ENCODE results near the gene ACSF3. TPM values are rescaled to one million over a fixed set of nuclear protein-coding genes. Genes with fewer than 3 reads are reported as not detected.

The ACSF3 gene
- total and polyA plus RNA-seq, 2 donors (not counting 1 experiment from before 2014, with no cell fraction given): 45.2 to 113 TPM

GRCh38 chr16:89187032-89187769 is 93.5 kb downstream of the ACSF3 start:
- Histone ChIP-seq H3K9ac (ENCODE audit: low read length) (no peak overlapping the region), H3K27me3 (replicated peaks in 1 of 4; ENCODE audit: control extremely low read depth in 1 of 4, control insufficient read depth in 3 of 4, insufficient read depth in 4 of 4, low read length in 3 of 4) (peaks cover 0 to 3% (median 0%) of the 10 kb centered on the region in 4 experiments), H3K36me3 (replicated peaks in 1 of 2; ENCODE audit: control extremely low read depth in 1 of 2, control insufficient read depth in 1 of 2, extremely low read depth in 1 of 2, insufficient read depth in 2 of 2, low read length in 1 of 2) (no peaks in the 10 kb centered on the region), H3K4me2 (replicated peaks; ENCODE audit: low read depth, low read length, poor library complexity, severe bottlenecking) (no peak overlapping the region), H3K79me2 (ENCODE audit: control insufficient read depth, insufficient read depth, low read length) (no peaks in the 10 kb centered on the region), H3K9me3 (ENCODE audit: control extremely low read depth in 1 of 3, control insufficient read depth in 2 of 3, insufficient read depth in 1 of 3, low read length in 2 of 3) (peaks cover 0 to 16% (median 0%) of the 10 kb centered on the region in 3 donors), H3K27ac (ENCODE audit: low read length in 2 of 2) (no peak overlapping the region), H4K20me1 (ENCODE audit: control insufficient read depth, insufficient read depth, low read length, poor library complexity, severe bottlenecking) (no peaks in the 10 kb centered on the region), H2AFZ (ENCODE audit: insufficient read depth, low read depth, low read length, poor library complexity, severe bottlenecking) (no peak overlapping the region), H3K4me1 (ENCODE audit: control insufficient read depth in 2 of 2, insufficient read depth in 2 of 2, low read length in 2 of 2) (no peaks in the 10 kb centered on the region), H3K4me3 (ENCODE audit: control extremely low read depth in 1 of 5, extremely low read depth in 1 of 5, insufficient read depth in 1 of 5, low read depth in 2 of 5, low read length in 4 of 5) (no peak overlapping the region)
- peak; percentile 55 for ATAC-seq (ENCODE audit: low read depth)
- peak; percentile 66 for DNase-seq
- no peaks in the 10 kb centered on the region for H3K9me3 Mint-ChIP-seq (ENCODE audit: insufficient read depth)
- peak overlapping the region; percentile 84 for H3K27ac Mint-ChIP-seq
- POLR2A ChIA-PET: no interaction called here
- WGBS (ENCODE audit: insufficient coverage): 53% methylated on average over 18 of the region's 19 CpGs
- TF ChIP-seq EZH2 (IDR thresholded peaks at IDR 0.05; ENCODE audit: borderline replicate concordance, insufficient read depth, low read depth, low read length, poor library complexity, severe bottlenecking): no peak
- no peak for TF ChIP-seq CTCF (IDR thresholded peaks at IDR 0.05)
- H3K4me1 Mint-ChIP-seq: peaks cover 3% of the 10 kb centered on the region
- CTCF ChIA-PET: no interaction called here
- intact Hi-C loops (cut with micrococcal nuclease): no loop called here
- no peak overlapping the region for H3K4me3 Mint-ChIP-seq
- H3K27me3 Mint-ChIP-seq: no peaks in the 10 kb centered on the region

GRCh38 chr16:89187770-89188392 is 94.2 kb downstream of the ACSF3 start:
- Histone ChIP-seq H3K9me3 (ENCODE audit: control extremely low read depth in 1 of 3, control insufficient read depth in 2 of 3, insufficient read depth in 1 of 3, low read length in 2 of 3) (peaks cover 0 to 22% (median 0%) of the 10 kb centered on the region in 3 donors), H4K20me1 (ENCODE audit: control insufficient read depth, insufficient read depth, low read length, poor library complexity, severe bottlenecking) (no peaks in the 10 kb centered on the region), H3K9ac (ENCODE audit: low read length) (no peak overlapping the region), H3K4me1 (ENCODE audit: control insufficient read depth in 2 of 2, insufficient read depth in 2 of 2, low read length in 2 of 2) (no peaks in the 10 kb centered on the region), H3K27ac (ENCODE audit: low read length in 2 of 2) (no peak overlapping the region), H3K27me3 (replicated peaks in 1 of 4; ENCODE audit: control extremely low read depth in 1 of 4, control insufficient read depth in 3 of 4, insufficient read depth in 4 of 4, low read length in 3 of 4) (peaks cover 0 to 3% (median 0%) of the 10 kb centered on the region in 4 experiments), H3K4me3 (ENCODE audit: control extremely low read depth in 1 of 5, extremely low read depth in 1 of 5, insufficient read depth in 1 of 5, low read depth in 2 of 5, low read length in 4 of 5) (no peak overlapping the region), H3K4me2 (replicated peaks; ENCODE audit: low read depth, low read length, poor library complexity, severe bottlenecking) (no peak overlapping the region), H3K79me2 (ENCODE audit: control insufficient read depth, insufficient read depth, low read length) (no peaks in the 10 kb centered on the region), H3K36me3 (replicated peaks in 1 of 2; ENCODE audit: control extremely low read depth in 1 of 2, control insufficient read depth in 1 of 2, extremely low read depth in 1 of 2, insufficient read depth in 2 of 2, low read length in 1 of 2) (no peaks in the 10 kb centered on the region), H2AFZ (ENCODE audit: insufficient read depth, low read depth, low read length, poor library complexity, severe bottlenecking) (no peak overlapping the region)
- Mint-ChIP-seq H3K4me1 (peaks cover 3% of the 10 kb centered on the region), H3K27ac (peak overlapping the region; percentile 84), H3K9me3 (ENCODE audit: insufficient read depth) (no peaks in the 10 kb centered on the region), H3K4me3 (no peak overlapping the region), H3K27me3 (no peaks in the 10 kb centered on the region)
- no peak for DNase-seq
- 73% methylated on average over 16 of the region's 19 CpGs for WGBS (ENCODE audit: insufficient coverage)
- peak; percentile 19 for ATAC-seq (ENCODE audit: low read depth)
- ChIA-PET POLR2A (no interaction called here), CTCF (no interaction called here)
- TF ChIP-seq CTCF (IDR thresholded peaks at IDR 0.05) (no peak), EZH2 (IDR thresholded peaks at IDR 0.05; ENCODE audit: borderline replicate concordance, insufficient read depth, low read depth, low read length, poor library complexity, severe bottlenecking) (no peak)
- intact Hi-C loops (cut with micrococcal nuclease): no loop called here

Measured in B cell (primary cell).